Effector CD8-positive, alpha-beta T cell (primary cell): ENCODE results near the gene NANOS3.
"Not testable (repeated sequence)": the region's sequence is repeated elsewhere in the genome, so short reads cannot be mapped to it uniquely, and the experiment has no call there.

Experiments
- DNase-seq: peaks from one replicate; lab custom pipeline; 2025; lab: John Stamatoyannopoulos, UW

NANOS3 gene

DNA sequence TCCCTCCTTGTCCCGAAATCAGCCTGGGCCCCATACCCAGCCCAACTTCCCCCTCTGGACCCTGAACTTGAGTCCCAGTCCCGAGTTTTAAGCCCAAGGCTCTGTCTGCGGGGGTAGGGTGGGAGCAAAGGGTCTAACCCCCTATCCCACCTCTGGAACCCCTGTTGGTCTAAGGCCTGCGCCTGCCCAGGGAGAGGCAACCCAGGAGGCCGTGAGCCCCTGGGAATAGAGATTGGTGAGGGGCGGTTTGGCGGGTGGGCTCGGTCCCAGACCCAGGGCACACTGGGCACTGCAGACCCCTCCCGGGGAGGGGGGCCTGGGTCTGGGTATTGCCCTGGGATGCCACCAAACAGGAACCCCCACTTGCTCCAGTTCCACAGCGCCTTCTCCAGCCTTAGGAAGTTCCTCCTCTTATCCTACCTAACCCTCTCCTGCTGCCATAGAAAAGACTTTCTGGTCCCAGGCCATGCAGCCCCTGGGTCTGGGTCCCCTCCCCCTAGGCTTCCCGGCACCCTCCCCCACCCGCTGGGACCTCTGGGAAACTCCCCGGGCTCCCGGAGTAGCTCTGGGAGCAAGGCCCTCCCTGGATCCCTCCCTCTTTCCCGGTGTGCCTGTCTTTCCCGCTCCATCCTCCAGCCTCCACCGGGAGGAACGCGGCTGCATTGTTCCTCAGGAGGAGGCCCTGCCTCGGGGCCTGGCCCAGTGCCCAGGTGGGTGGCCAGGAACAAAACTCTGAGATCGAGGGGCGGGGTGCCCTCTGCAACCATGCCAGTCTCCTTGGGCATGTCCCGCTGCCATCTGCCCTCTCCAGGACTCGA lies 33.6 kb upstream of the NANOS3 start:
- DNase-seq = no peak

DNA sequence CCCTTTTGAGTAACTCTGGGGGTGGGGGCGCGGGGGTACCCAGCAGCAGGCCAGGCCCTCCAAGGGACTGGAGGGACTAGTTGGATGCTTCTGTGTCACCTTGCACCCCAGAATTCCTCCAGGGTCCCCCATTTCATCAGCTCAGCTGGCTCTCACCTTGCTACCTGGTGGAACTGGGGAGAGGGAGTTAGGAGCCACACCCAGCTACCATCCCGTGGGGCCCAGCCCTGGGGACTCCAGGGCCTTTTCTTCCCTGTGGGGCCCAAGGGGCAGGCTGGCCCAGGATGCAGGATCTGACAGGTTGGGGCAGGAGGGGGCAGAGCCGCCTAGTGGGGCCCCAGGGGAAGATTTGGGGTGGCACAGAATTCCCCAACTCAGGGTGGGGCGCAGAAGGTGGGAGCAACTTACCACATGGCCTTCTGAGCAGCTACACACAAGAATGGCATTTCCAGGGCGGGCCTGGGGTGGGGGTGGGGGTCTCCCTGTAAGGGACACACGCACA lies 32.8 kb upstream of the NANOS3 start:
- no peak for DNase-seq

DNA sequence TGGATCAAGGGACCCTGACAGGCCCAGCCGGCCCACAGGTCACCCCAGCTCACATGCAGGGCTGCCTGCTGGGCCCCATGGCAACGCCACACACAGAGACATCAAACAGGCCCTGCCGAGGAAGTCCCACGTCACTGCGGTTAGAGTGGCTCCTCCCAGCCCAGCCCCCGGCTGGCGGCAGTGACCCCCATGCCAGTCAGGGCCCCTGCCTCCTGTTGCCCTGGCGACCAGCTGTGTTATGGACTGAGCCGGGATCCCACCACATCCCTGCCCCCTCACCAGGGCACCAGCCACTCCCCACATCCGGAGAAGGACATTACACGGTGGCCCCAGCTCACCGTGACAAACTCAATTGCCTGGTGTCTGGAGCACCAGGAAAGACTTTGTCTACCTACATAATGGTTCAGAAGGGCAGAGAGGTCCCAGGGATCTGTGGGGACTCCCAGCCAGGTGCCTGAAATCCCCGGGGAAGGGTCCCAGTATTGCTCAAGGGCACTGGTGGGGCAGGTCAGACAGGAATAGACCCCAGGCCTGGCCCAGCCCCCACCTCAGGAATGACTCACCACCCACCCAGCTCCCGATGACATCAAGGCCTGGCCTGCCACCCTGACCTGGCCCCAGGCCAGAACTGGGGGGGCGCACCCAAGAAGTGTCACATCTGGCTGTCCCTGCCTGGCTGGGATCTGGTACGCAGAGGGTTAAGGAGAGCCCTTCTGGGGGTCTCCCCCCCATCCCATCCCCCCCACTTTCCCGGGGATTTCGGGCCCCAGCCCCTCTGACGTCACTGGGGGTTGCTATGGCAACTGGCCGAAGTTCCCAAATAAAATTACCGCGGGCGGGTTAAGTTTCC lies 30.2 kb upstream of the NANOS3 start:
- peak; percentile 95 for DNase-seq

DNA sequence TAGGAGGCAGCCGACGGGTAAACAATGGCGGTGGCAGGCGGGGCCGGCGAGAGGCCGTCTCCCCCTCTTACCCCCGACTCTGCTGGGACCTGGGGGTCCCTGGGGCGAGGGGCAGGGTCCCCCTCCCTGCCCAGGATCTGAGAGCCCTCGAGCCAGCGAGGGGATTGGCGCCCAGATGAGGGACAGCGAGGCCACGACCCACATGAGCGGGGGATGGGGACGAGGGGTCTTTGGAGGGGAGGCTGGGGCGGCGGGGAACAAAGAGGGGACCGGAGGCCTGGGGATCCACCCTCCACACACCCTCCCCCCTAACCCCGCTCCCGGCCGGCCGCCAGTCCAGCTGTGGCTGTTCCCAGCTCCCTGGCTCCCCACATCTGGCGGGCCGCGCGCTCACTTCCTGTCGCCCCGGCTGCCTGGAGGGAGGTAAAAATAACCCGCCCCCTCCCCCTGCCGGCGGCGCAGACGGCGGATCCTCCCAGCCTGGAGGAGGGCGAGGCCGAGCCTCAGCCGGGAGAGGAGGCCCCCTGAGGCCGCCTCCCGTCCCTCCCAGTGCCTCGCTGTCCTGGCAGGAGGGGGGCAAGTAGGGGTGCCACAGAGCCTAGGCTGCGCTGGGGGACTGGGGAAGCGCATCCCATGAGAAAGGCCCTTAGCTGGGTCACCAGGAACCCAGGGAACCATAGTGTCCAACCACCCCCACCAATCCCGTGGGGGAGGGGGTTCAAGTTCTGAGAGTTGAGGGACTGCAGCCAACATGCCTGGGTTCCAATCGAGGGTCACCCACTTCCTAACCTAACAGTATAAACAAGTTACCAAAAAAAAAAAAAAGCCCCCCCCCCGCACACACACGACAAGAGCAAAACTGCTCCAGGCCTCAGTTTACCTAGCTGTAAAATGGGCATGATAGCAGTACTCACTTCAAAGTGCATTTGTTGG lies 29.3 kb upstream of the NANOS3 start:
- peak; percentile 74 for DNase-seq

DNA sequence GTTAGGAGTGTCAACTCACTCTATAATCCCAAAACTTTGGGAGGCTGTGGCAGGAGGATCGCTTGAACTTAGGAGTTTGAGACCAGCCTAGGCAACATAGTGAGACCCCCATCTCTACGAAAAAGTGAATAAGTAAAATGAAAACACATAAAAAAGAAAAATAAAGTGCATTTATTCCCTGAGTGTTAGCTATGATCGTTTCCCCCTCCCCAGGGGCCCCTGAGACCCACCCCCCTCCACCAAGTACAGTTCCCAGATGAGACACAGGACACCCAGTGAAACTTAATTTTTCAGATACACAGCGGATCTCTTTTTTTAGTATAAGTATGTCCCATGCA lies 28.6 kb upstream of the NANOS3 start:
- DNase-seq = no peak

DNA sequence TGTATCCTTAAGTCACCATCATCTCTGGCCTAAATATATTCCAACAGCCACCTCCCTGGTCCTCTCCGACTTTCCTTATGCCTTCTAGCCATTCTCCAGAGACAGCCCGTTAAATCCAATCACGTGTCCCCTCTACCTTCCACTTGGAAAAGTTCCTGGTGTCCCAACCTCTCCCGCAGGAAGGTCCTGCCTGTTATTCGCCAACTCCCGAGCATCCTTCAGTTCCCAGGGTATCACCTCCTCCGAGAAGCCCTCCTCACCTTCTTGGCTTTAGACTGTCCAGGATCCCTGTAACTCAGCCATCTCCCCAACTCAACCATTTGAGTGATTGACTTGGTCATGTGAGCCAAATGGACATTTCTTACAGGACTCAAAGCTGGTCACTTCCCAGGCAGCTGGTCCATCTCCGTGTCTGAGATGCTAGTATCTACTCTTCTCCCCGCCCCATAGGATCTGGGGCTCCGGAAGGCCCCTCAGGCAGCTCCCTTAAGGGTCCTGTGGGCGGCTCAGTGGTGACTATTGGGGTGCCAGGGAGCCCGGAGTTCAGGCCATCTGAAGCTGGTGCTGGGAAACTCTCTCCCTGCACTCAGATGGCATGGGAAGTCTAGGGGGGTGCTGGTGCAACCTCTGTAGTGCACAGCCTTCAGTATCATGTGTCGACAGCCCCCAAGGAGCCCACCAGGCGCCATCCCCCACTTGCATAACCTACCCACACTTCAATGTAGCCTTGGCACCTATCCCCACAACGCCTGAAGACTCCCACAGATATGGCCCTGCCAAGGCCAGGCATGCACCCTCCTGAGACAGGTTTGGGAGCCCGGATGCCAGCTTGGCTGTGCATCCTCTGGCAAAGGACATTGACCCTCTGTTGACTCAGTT lies 27.9 kb upstream of the NANOS3 start:
- DNase-seq = no peak

DNA sequence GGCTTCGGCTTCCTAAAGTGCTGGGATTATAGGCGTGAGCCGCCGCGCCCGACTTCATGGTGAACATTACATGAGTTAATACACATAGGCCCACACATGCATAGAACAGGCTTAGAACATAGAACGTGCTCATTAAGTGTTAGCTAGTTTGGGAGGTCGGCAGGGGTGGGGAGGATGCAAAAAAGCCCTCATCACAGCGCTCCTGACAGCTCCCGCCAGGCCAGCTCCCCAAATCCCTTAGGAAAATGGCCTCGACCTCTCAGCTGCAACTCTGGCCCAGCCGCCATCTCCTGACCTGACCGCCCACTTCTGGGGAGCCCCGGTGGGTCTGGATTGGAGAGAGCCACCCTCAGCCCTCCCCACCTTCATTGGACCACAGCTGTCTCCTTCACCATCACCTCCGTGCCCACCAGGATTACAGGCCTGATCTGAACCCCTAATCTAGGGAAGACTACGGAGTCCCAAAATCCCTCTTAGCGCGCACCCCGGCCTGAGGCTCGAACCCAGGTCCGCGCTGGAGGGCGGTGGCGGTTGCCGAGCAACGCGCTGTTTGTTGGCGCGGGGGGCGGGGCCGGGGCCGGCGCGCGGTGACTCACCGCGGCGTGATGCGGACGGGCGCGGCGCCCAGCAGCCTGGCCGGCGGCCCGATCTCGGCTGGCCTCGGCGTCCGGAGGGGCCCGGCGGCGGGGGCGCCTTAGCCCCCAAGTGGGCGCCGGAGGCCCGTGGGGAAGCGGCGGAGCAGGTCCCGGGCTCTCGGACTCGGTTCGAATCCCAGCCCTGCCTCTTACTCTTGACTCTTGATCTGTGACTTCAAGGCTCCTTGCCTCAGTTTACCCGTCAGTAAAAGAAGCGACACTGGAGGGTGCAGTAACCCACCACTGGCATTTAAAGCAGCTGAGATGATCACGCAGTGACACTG lies 26.7 kb upstream of the NANOS3 start:
- no peak for DNase-seq

DNA sequence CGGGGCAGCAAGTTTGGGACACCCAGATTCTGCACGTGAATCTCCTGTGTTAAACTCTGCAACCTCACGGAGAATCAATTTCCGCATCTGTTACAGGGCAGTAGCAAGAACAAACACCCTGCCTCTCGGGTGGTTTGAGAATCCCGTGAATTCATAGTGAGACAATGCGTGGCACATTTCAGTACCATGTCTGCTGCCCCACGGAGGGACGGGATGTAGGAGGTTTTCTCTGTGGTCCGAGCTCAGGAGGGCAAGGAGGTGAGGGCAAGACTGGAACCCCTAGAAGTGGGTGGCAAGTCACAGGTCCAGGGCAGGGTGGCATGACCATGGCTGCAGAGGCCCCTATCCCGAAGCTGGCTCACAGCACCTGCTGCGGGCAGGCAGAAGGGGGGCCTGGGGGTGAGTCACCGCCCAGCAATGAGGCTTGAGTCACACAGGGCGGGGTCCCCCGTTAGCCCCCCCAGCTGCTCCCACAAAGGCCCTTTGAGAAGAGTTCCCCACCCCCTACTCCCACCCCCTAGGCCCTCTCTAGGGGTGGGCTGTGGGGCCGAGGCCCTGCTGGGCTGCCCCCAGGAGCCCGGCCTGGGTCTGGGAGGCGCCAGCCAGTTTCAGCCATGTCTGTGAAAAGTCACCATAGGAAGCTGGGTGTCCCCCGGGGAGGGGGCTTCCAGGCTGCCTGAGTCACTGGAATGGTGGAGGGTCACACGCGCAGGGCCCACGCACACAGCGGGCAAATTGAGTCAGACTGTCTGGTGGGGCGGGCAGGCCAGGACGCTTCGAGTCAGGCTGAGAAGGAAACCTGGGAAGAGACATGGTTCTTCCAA lies 25.8 kb upstream of the NANOS3 start:
- DNase-seq = peak; percentile 23

DNA sequence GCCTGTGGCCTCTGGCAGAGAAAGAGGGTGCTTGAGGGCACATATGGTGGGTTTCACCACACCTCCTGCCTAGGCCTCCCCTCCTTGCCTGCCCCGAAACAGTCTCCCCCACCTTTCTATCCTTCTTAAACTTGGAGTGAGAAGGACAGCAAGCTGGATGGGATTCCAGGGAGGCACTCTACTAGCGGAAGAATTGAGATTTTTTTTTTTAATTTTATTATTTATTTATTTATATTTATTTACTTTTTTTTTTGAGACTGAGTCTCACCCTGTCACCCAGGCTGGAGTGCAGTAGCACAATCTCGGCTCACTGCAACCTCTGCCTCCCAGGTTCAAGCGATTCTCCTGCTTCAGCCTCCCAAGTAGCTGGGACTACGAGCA lies 25.2 kb upstream of the NANOS3 start:
- not testable (repeated sequence) for DNase-seq

DNA sequence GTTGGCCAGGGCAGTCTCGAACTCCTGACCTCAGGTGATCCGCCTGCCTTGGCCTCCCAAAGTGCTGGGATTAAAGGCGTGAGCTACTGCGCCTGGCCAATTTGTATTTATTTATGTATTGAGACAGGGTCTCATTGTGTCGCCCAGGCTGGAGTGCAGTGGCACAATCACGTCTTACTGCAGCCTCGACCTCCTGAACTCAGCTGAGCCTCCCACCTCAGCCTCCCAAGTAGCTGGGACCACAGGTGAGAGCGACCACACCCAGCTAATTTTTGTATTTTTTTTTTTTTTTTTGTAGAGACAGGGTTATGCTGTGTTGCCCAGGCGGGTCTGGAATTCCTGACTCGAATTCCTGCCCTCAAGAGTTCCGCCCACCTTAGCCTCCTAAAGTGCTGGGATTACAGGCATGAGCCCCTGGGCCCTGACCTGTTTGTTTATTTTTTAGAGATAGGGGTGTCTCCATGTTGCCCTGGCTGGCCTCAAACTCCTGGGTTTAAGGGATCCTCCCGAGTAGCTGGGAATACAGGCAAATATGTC lies 24.7 kb upstream of the NANOS3 start:
- DNase-seq = not testable (repeated sequence)

DNA sequence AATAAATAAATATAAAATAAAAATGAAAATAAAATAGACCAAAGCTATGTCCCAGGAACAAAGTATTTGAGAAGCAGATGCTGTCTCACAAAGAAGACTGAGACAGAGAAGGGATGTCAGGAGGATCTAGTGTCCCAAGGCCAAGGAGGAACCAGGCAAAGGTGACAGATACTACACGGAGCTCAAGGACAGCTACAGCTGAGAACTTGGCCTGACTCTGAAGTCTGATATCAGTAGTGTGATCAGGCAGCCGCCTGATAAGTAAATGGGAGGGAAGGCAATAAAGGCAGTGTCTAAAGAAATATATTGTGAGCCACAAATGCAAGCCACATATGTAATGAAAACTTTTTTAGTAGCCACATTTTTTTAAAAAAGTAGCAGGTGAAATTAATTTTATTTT lies 20.4 kb upstream of the NANOS3 start:
- DNase-seq = no peak

DNA sequence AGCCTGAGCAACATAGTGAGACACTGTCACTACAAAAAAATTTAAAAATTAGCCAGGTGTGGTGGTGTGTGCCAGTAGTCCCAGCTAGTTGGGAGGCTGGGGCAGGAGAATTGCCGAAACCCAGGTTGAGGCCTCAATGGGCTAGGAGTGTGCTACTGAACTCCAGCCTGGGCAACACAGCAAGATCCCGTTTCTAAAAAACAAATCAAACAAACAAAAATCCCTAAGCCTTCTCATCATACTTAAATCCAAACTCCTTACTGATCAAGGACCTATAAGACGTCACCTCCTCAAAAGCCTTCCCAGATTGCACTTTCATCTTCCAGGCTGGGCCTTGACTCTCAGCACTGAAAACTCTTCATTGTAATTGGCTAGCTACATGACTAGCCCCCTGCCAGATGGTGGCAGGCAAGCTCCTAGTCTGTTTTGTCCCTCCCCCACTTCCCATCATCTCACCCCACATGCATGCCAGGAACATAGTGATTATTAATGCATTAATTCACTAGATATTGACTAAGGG lies 17.5 kb upstream of the NANOS3 start:
- DNase-seq = no peak

DNA sequence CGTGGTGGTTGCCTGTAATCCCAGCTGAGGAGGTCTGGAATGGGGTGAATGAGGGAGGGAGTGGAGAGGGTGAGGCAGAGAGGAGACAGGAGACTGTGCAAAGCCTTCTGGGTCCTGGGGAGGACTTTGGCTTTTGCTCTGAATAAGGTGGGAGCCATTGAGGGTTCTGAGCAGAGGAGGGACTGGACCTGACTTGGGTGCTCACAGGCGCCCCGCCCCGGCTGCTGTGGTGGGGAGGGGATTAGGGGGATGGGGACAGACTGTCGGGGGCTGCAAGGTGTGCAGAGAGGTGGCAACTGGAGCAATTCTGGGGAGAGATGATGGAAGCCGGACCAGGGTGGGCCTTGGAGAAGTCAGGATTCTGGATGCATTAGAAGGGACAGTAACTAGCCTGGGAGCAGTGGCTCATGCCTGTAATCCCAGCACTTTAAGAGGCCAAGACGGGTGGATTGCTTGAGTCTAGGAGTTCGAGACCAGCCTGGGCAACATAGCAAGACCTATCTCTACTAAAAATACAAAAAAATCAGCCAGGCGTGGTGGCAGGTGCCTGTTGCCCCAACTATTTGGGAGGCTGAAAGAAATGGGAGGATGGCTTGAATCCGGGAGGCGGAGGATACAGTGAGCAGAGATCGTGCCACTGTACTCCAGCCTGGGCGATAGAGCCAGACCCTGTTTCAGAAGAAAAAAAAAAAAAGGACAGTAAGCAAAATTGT lies 16.1 kb upstream of the NANOS3 start:
- DNase-seq = no peak

DNA sequence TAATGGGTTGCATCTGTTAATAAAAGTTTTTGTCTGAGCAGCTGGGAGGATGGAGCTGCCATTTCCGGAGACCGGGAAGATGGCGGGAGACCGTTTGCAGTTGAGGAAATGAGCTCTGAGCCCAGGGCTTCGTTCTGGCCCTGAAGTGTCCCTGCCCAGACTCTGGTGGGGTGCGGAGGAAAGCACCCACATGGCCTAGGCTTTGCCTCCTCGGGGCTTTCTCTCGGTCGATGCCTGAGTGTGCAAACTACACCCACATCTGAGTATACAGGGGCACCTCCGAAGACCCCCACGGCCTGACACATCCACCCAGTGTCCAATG lies 15.6 kb upstream of the NANOS3 start:
- peak; percentile 44 for DNase-seq

DNA sequence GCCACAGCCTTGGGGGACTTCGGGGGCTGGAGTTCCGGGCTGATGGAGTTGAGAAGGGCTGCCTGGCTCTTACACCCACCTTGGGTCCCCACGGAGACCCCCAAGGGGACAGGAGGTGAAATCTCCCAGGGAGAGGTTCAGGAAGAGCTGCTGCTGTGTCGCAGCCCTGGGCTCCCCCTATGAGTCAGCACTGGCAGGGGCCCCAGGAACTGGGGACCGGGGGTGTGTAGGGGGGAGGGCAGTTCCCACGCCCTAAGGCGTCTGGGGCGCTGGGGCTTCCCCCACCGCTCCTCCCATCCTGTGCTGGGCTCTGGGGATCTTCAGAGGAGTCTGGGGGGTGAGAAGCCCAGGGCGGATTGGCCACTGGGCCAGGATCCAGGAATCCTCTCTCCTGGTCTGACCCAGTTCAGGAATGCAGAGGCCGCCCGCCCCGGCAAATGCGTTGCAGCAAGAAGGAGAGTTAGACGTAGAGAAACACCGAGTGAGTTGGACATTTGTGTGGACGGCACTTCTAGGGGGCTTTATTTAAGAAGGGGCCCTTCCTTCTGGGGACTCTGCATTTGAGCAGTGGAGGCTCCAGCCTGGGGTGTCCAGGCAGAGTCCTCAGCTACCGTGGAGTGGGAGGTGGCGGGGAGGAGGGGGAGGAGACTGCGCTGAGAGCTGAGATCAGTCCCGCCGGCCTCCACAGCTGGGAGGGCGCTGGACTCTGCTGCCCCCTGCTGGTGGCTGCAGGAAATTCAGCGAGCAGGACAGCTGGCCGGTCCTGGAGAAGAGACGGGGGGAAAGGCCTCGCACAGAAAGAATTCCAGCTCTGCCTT lies 15.0 kb upstream of the NANOS3 start:
- peak; percentile 81 for DNase-seq

DNA sequence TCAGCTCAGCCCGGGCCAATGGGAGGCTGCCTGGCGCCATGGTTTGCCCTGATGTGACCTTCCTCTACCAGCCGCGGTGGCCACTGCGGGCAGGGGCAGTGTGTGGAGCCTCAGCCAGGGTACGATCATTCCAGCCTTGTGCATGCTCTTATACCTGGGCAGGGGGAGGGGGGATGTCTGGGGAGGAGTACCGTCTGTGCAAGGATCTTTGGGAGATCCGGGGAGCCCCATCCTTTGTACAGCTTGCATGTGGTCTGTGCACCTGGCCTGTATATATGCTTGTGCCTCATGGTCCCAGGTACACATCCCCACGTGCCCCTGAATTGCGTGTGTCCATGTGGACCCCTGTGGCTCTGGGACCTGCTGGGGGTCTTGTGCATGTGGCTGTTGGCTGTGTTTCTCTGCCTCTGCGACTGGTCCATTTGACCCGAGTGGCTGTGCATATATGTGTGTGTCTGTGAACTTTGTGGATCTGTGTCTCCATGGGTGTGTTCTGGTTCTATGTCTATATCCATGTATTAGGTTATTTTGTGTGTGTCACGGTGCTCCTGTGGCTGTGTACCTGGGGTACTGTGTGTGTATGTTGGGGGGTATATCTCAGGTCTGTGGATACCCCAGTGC lies 12.8 kb upstream of the NANOS3 start:
- no peak for DNase-seq
